CD4-positive, alpha-beta T cell treated with Interleukin-15 for 4 hours (primary cell): ENCODE data around the gene RAB3A.
"Not testable (repeated sequence)": the region's sequence is repeated elsewhere in the genome, so short reads cannot be mapped to it uniquely, and the experiment has no call there.

Source experiments
- DNase-seq: peaks from one replicate; pipeline ENCODE4 v3.0.0-alpha.2; 2020; ENCODE audit warnings: low spot score

The RAB3A gene

GRCh38 chr19:18223860-18224524, 20.1 kb upstream of the RAB3A start:
- DNase-seq = no peak

- no peak for DNase-seq
Observed at GRCh38 chr19:18221815-18222725, 18.2 kb upstream of the RAB3A start.

- DNase-seq = no peak
Observed at GRCh38 chr19:18220632-18221275, 16.9 kb upstream of the RAB3A start.

GRCh38 chr19:18219911-18220631, 16.2 kb upstream of the RAB3A start:
- no peak for DNase-seq

GRCh38 chr19:18218600-18218999, 14.8 kb upstream of the RAB3A start:
- no peak for DNase-seq

- no peak for DNase-seq
Observed at GRCh38 chr19:18218159-18218558, 14.3 kb upstream of the RAB3A start.

GRCh38 chr19:18216789-18217188, 12.9 kb upstream of the RAB3A start:
- DNase-seq = no peak

- DNase-seq = no peak
Observed at GRCh38 chr19:18214779-18215433, 11.1 kb upstream of the RAB3A start.

- no peak for DNase-seq
Observed at GRCh38 chr19:18211683-18212082, 7.8 kb upstream of the RAB3A start.

- DNase-seq = not testable (repeated sequence)
Observed at GRCh38 chr19:18209912-18210311, 6.1 kb upstream of the RAB3A start.

GRCh38 chr19:18208098-18208951, 4.5 kb upstream of the RAB3A start:
- peak; percentile 35 for DNase-seq

- DNase-seq = no peak
Observed at GRCh38 chr19:18206018-18206417, 2.2 kb upstream of the RAB3A start.

- DNase-seq = peak; percentile 52
Observed at GRCh38 chr19:18205200-18205892, 1.5 kb upstream of the RAB3A start.

GRCh38 chr19:18204394-18205199, 755 bp upstream of the RAB3A start:
- peak; percentile 48 for DNase-seq

GRCh38 chr19:18203408-18203862, 407 bp downstream of the RAB3A start:
- peak; percentile 25 for DNase-seq

GRCh38 chr19:18202778-18203407, 949 bp downstream of the RAB3A start:
- peak; percentile 26 for DNase-seq

- DNase-seq = no peak
Observed at GRCh38 chr19:18202397-18202777, 1.5 kb downstream of the RAB3A start.

GRCh38 chr19:18198374-18198773, 5.5 kb downstream of the RAB3A start:
- DNase-seq = no peak

GRCh38 chr19:18197941-18198340, 5.9 kb downstream of the RAB3A start:
- DNase-seq = no peak
